ENCODE measurements around the gene ZFP62.

GRCh38 chr5:180808461-180809000 is 52.5 kb downstream of the ZFP62 start:
- TF ChIP-seq POLR2A (IDR thresholded peaks at IDR 0.05; ENCODE audit: borderline replicate concordance, extremely low read depth, insufficient read depth, insufficient read length) = no peak
- no peak for TF ChIP-seq ZFX (IDR thresholded peaks at IDR 0.05)
- no peak for TF ChIP-seq CTCF (IDR thresholded peaks at IDR 0.05 in 2 of 3, conservative IDR thresholded peaks at IDR 0.05 in 1 of 3; ENCODE audit: borderline replicate concordance in 1 of 3, insufficient read depth in 1 of 3, low read depth in 2 of 3, low read length in 2 of 3)
- no peak for TF ChIP-seq EZH2 (IDR thresholded peaks at IDR 0.05)
- TF ChIP-seq EZH2phosphoT487 (IDR thresholded peaks at IDR 0.05; ENCODE audit: borderline replicate concordance) = no peak
- TF ChIP-seq RAD21 (IDR thresholded peaks at IDR 0.05; ENCODE audit: low read depth) = no peak
- TF ChIP-seq POLR2AphosphoS5 (IDR thresholded peaks at IDR 0.05; ENCODE audit: low read depth, low read length) = no peak
- TF ChIP-seq ZBTB33 (IDR thresholded peaks at IDR 0.05; ENCODE audit: extremely low read depth, insufficient replicate concordance, low read length) = no peak
- TF ChIP-seq CEBPB (IDR thresholded peaks at IDR 0.05; ENCODE audit: low read depth) = no peak
- no peak for TF ChIP-seq TCF7L2 (IDR thresholded peaks at IDR 0.05; ENCODE audit: borderline replicate concordance, extremely low read depth, insufficient read depth, insufficient read length)
- TF ChIP-seq SIN3A (IDR thresholded peaks at IDR 0.05; ENCODE audit: low read depth) = no peak
